ENCODE measurements around the gene GRAP2.

GRAP2 gene

GRCh38 chr22:39932166-39932565, 31.3 kb downstream of the GRAP2 start:
- H3K36me3 ChIP-seq (ENCODE audit: control insufficient read depth, insufficient read depth, low read length) = no peaks in the 10 kb centered on the region
- H3K27me3 ChIP-seq (ENCODE audit: control insufficient read depth, insufficient read depth, low read length) = peaks cover 18% of the 10 kb centered on the region
- H3K4me3 ChIP-seq (ENCODE audit: low read length) = no peak overlapping the region
- H3K4me1 ChIP-seq (ENCODE audit: control insufficient read depth, insufficient read depth, low read length) = no peaks in the 10 kb centered on the region
- H3K9ac ChIP-seq (ENCODE audit: low read length) = no peak overlapping the region
- no peaks in the 10 kb centered on the region for H3K9me3 ChIP-seq (ENCODE audit: control insufficient read depth, low read length)

GRCh38 chr22:39932918-39933649, 32.2 kb downstream of the GRAP2 start:
- no peaks in the 10 kb centered on the region for H3K9me3 ChIP-seq (ENCODE audit: control insufficient read depth, low read length)
- no peak overlapping the region for H3K9ac ChIP-seq (ENCODE audit: low read length)
- peaks cover 20% of the 10 kb centered on the region for H3K27me3 ChIP-seq (ENCODE audit: control insufficient read depth, insufficient read depth, low read length)
- no peaks in the 10 kb centered on the region for H3K4me1 ChIP-seq (ENCODE audit: control insufficient read depth, insufficient read depth, low read length)
- no peak overlapping the region for H3K4me3 ChIP-seq (ENCODE audit: low read length)
- no peaks in the 10 kb centered on the region for H3K36me3 ChIP-seq (ENCODE audit: control insufficient read depth, insufficient read depth, low read length)

- H3K9me3 ChIP-seq (ENCODE audit: control insufficient read depth, low read length) = no peaks in the 10 kb centered on the region
- no peaks in the 10 kb centered on the region for H3K4me1 ChIP-seq (ENCODE audit: control insufficient read depth, insufficient read depth, low read length)
- H3K4me3 ChIP-seq (ENCODE audit: low read length) = no peak overlapping the region
- H3K27me3 ChIP-seq (ENCODE audit: control insufficient read depth, insufficient read depth, low read length) = peaks cover 25% of the 10 kb centered on the region
- H3K36me3 ChIP-seq (ENCODE audit: control insufficient read depth, insufficient read depth, low read length) = no peaks in the 10 kb centered on the region
- no peak overlapping the region for H3K9ac ChIP-seq (ENCODE audit: low read length)
Observed at GRCh38 chr22:39933741-39934140, 32.9 kb downstream of the GRAP2 start.

- Histone ChIP-seq H3K27me3 (ENCODE audit: control insufficient read depth, insufficient read depth, low read length) (peaks cover 25% of the 10 kb centered on the region), H3K36me3 (ENCODE audit: control insufficient read depth, insufficient read depth, low read length) (no peaks in the 10 kb centered on the region), H3K9me3 (ENCODE audit: control insufficient read depth, low read length) (no peaks in the 10 kb centered on the region), H3K9ac (ENCODE audit: low read length) (no peak overlapping the region), H3K4me1 (ENCODE audit: control insufficient read depth, insufficient read depth, low read length) (no peaks in the 10 kb centered on the region), H3K4me3 (ENCODE audit: low read length) (no peak overlapping the region)
Observed at GRCh38 chr22:39935116-39935515, 34.2 kb downstream of the GRAP2 start.

GRCh38 chr22:39935612-39936011, 34.7 kb downstream of the GRAP2 start:
- Histone ChIP-seq H3K9me3 (ENCODE audit: control insufficient read depth, low read length) (no peaks in the 10 kb centered on the region), H3K36me3 (ENCODE audit: control insufficient read depth, insufficient read depth, low read length) (no peaks in the 10 kb centered on the region), H3K27me3 (ENCODE audit: control insufficient read depth, insufficient read depth, low read length) (peaks cover 24% of the 10 kb centered on the region), H3K9ac (ENCODE audit: low read length) (no peak overlapping the region), H3K4me3 (ENCODE audit: low read length) (no peak overlapping the region), H3K4me1 (ENCODE audit: control insufficient read depth, insufficient read depth, low read length) (no peaks in the 10 kb centered on the region)

GRCh38 chr22:39936523-39937145, 35.8 kb downstream of the GRAP2 start:
- H3K9ac ChIP-seq (ENCODE audit: low read length) = no peak overlapping the region
- no peaks in the 10 kb centered on the region for H3K9me3 ChIP-seq (ENCODE audit: control insufficient read depth, low read length)
- no peaks in the 10 kb centered on the region for H3K36me3 ChIP-seq (ENCODE audit: control insufficient read depth, insufficient read depth, low read length)
- H3K4me1 ChIP-seq (ENCODE audit: control insufficient read depth, insufficient read depth, low read length) = no peaks in the 10 kb centered on the region
- no peak overlapping the region for H3K4me3 ChIP-seq (ENCODE audit: low read length)
- peaks cover 16% of the 10 kb centered on the region for H3K27me3 ChIP-seq (ENCODE audit: control insufficient read depth, insufficient read depth, low read length)

- H3K9me3 ChIP-seq (ENCODE audit: control insufficient read depth, low read length) = no peaks in the 10 kb centered on the region
- no peak overlapping the region for H3K4me3 ChIP-seq (ENCODE audit: low read length)
- no peaks in the 10 kb centered on the region for H3K4me1 ChIP-seq (ENCODE audit: control insufficient read depth, insufficient read depth, low read length)
- no peak overlapping the region for H3K9ac ChIP-seq (ENCODE audit: low read length)
- H3K27me3 ChIP-seq (ENCODE audit: control insufficient read depth, insufficient read depth, low read length) = peaks cover 16% of the 10 kb centered on the region
- H3K36me3 ChIP-seq (ENCODE audit: control insufficient read depth, insufficient read depth, low read length) = no peaks in the 10 kb centered on the region
Observed at GRCh38 chr22:39937906-39938305, 37.0 kb downstream of the GRAP2 start.

- H3K4me1 ChIP-seq (ENCODE audit: control insufficient read depth, insufficient read depth, low read length) = no peaks in the 10 kb centered on the region
- no peak overlapping the region for H3K4me3 ChIP-seq (ENCODE audit: low read length)
- H3K36me3 ChIP-seq (ENCODE audit: control insufficient read depth, insufficient read depth, low read length) = no peaks in the 10 kb centered on the region
- no peak overlapping the region for H3K9ac ChIP-seq (ENCODE audit: low read length)
- no peaks in the 10 kb centered on the region for H3K9me3 ChIP-seq (ENCODE audit: control insufficient read depth, low read length)
- H3K27me3 ChIP-seq (ENCODE audit: control insufficient read depth, insufficient read depth, low read length) = peaks cover 16% of the 10 kb centered on the region
Observed at GRCh38 chr22:39938509-39939111, 37.7 kb downstream of the GRAP2 start.

GRCh38 chr22:39939830-39940229, 38.9 kb downstream of the GRAP2 start:
- Histone ChIP-seq H3K36me3 (ENCODE audit: control insufficient read depth, insufficient read depth, low read length) (no peaks in the 10 kb centered on the region), H3K4me3 (ENCODE audit: low read length) (no peak overlapping the region), H3K4me1 (ENCODE audit: control insufficient read depth, insufficient read depth, low read length) (no peaks in the 10 kb centered on the region), H3K27me3 (ENCODE audit: control insufficient read depth, insufficient read depth, low read length) (peaks cover 16% of the 10 kb centered on the region), H3K9me3 (ENCODE audit: control insufficient read depth, low read length) (no peaks in the 10 kb centered on the region), H3K9ac (ENCODE audit: low read length) (no peak overlapping the region)

- peaks cover 13% of the 10 kb centered on the region for H3K27me3 ChIP-seq (ENCODE audit: control insufficient read depth, insufficient read depth, low read length)
- H3K36me3 ChIP-seq (ENCODE audit: control insufficient read depth, insufficient read depth, low read length) = no peaks in the 10 kb centered on the region
- no peaks in the 10 kb centered on the region for H3K4me1 ChIP-seq (ENCODE audit: control insufficient read depth, insufficient read depth, low read length)
- H3K9ac ChIP-seq (ENCODE audit: low read length) = no peak overlapping the region
- H3K9me3 ChIP-seq (ENCODE audit: control insufficient read depth, low read length) = no peaks in the 10 kb centered on the region
- H3K4me3 ChIP-seq (ENCODE audit: low read length) = no peak overlapping the region
Observed at GRCh38 chr22:39940757-39941305, 39.9 kb downstream of the GRAP2 start.

GRCh38 chr22:39941601-39942000, 40.7 kb downstream of the GRAP2 start:
- H3K4me3 ChIP-seq (ENCODE audit: low read length) = no peak overlapping the region
- H3K27me3 ChIP-seq (ENCODE audit: control insufficient read depth, insufficient read depth, low read length) = peaks cover 10% of the 10 kb centered on the region
- no peaks in the 10 kb centered on the region for H3K4me1 ChIP-seq (ENCODE audit: control insufficient read depth, insufficient read depth, low read length)

More at GRCh38 chr22:39941601-39942000, 40.7 kb downstream of the GRAP2 start:
- Histone ChIP-seq H3K9ac (ENCODE audit: low read length) (no peak overlapping the region), H3K36me3 (ENCODE audit: control insufficient read depth, insufficient read depth, low read length) (no peaks in the 10 kb centered on the region), H3K9me3 (ENCODE audit: control insufficient read depth, low read length) (no peaks in the 10 kb centered on the region)

Data from mucosa of stomach (tissue), 1 donor.